Umbilical cord (tissue), 2 donors: Measurements from ENCODE around the gene SOBP. TPM values are rescaled to one million over a fixed set of nuclear protein-coding genes. Genes with fewer than 3 reads are reported as not detected.

Experiments
- DNase-seq: peaks from one replicate; pipeline ENCODE4 v3.0.0-alpha.2; 2015; ENCODE audit warnings: low spot score
- total RNA-seq: library from RNA; depleted of rRNA; stranded (reverse); fragments of >200 nt; gene quantifications from one replicate; pipeline ENCODE4 v1.2.3, GENCODE V29; 2014; ENCODE audit warnings: low replicate concordance; ENCODE audit not compliant: insufficient read depth

SOBP gene
- total RNA-seq, 1 donor from 2014 or later, result 29.6 TPM

DNA sequence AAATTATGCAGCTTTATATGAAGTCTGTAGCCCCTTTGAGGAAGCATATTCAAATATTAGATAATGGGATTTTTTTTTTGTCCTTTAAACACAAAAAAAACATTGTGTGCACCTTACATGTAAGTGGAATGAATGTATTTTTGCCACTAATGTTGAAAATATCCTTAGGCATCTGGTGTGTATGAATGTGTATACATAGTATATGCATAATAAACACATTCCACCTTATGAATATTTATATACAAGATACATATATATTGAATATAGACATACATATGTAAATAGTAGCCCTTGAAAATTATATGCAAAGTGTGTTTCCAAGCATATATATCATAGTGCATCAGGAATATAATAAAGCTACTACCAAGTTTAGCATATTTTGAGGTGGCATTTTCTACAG is 94.8 kb downstream of the SOBP start:
- no peak for DNase-seq

- no peak for DNase-seq
Measured at GRCh38 chr6:107585815-107586435, 96.0 kb downstream of the SOBP start.

- DNase-seq, result no peak
Measured at GRCh38 chr6:107587451-107587850, 97.5 kb downstream of the SOBP start.

DNA sequence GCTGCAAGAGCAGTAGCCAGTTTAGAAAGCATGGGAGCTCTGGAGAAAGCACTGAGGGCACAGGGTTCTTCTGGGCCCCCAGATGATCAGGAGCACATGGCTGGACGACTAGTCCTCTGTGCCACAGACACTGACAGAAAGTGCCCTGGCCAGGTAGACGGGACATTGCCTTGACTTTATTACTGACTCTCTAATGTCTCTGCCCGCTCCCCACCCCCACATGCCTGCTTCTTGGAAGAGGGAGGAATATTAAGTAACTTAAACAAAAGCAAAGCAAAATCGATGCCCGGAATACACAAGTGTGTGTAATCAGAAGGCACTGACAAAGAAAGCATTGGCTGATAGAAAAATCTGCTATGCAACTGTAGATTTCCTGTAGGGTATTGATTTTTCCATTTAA is 99.3 kb downstream of the SOBP start:
- no peak for DNase-seq

DNA sequence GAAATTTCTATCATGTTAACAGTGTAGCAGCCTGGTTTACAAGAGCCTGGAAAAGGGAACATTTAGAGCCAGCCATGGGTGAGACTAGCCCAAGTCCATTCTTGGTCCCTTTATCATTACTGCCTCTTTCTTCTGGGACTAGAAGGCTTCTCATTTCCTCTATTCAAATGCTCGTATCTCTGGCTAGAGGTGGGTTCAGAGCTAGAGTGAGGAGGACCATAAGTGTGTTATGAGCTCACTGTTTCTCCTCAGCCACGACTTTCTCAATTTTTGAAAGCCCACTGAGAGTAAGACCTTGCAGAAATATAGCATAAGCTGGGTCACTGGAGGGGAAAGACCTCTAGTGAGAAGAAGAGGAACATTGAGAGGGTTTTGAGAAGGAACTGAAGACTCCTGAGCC is 100.0 kb downstream of the SOBP start:
- no peak for DNase-seq

- DNase-seq, result no peak
Measured at GRCh38 chr6:107590378-107590777, 100.5 kb downstream of the SOBP start.

DNA sequence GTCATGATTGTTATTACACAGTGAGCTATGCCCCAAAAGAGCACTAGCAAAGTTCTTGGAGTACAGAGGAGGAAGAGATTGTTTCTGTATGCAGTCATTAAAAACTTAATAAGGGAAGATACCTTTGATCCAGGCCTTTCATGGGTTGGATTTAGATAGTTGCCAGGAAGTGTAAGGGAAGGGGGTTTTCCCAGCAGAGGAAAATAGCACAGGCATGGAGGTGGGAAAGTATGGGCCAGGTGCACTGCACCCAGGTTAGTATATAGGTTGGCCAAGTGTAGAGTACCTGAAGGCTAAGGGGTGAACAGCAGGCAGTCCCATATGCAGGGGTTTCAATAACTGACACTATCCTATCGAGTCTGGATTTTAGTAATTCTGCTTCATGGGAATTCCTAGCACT is 101.4 kb downstream of the SOBP start:
- no peak for DNase-seq

DNA sequence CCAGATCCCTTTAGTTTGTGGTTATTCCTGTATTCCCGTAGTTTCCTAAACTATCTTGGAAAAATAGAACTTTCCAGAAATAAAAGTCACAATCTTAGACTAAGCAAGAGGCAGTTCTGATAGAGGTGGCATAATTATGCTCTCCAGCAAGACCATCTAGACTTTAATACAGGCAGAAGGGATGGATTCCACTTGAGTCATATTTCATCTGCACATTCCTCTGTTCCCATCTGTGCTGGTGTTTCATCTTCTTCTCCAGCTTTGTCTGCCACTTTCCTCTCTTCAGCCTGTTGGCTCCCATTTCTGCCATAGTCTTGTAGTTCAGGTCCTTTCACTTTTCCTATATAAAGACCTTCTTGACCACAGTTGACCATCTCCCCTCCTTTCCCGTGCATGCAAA is 102.9 kb downstream of the SOBP start:
- no peak for DNase-seq

DNA sequence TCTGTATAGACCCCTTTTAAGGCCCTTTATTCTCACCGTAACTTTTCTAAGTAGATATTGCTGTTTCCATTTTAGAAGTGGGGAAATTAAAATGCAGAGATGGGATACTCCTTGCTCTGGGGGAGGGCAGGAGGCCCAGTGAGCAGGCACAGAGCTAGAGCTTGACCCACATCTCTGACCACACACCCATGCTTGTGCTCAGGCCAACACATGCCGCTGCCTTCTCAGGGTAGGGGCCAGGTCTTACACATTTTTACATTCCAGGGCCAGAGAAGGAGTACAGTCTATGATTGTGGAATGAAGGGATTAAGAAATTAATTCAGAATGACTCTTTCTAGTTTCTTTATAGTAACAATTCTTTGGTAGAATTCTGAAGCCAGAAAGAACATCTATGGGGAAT is 104.8 kb downstream of the SOBP start:
- no peak for DNase-seq

- DNase-seq, result no peak
Measured at GRCh38 chr6:107598091-107598490, 108.2 kb downstream of the SOBP start.

DNA sequence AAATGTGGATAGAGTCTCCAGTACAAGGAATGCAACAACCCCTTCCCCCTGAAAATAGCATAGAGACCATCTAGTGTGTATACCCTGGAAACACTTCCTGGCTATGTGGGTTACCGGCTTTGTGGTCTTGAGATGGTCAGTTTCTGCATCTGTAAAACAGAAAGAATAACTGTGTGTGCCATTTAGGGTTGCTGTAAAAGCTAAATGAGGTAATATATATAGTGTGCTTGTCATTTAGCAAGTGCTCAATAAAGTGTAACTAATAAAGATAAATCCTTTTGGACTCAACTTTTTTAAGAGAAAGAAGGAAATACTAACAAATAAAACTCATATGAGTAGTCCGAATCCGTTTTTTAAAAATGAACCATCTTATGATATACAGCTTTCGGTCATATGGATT is 109.1 kb downstream of the SOBP start:
- DNase-seq, result no peak

DNA sequence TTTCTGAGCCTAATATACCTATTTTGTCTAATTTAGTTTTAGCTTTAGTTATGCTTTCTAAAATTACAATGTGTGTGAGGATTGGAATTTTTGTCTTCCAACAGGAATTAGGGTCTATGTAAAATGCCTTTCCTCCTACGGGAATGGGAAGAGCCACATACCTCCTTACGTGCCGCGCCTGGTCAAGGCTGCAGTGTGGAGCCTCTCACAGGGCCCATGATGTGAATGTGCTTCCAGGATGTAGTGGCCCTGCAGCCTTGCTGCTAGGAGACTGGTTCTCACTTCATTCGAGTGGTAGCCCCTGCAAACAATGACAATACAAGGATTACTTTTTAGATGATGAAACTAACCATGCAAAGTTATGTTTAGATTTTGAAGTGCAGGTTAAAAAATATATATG is 110.2 kb downstream of the SOBP start:
- DNase-seq, result no peak

DNA sequence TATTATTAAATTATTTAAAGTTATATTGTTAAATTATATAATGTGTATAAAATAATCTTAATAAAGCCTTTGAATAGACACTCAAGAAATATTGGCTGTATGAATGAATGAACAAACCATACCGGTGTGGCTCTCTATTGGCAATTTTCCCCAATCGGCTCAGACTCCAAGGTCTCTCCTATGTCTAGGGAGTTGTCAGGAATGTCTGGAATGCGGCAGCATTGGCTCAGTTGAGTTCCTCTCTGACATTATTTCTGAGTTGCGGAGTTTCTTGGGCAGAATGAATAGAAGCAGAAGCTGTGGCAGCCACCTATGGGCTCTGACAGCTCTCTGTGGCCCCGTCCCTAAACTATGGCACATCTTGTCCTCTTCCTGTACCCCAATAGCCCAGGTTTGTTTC is 111.0 kb downstream of the SOBP start:
- DNase-seq, result peak; percentile 72

GRCh38 chr6:107601406-107601805 is 111.5 kb downstream of the SOBP start:
- no peak for DNase-seq

DNA sequence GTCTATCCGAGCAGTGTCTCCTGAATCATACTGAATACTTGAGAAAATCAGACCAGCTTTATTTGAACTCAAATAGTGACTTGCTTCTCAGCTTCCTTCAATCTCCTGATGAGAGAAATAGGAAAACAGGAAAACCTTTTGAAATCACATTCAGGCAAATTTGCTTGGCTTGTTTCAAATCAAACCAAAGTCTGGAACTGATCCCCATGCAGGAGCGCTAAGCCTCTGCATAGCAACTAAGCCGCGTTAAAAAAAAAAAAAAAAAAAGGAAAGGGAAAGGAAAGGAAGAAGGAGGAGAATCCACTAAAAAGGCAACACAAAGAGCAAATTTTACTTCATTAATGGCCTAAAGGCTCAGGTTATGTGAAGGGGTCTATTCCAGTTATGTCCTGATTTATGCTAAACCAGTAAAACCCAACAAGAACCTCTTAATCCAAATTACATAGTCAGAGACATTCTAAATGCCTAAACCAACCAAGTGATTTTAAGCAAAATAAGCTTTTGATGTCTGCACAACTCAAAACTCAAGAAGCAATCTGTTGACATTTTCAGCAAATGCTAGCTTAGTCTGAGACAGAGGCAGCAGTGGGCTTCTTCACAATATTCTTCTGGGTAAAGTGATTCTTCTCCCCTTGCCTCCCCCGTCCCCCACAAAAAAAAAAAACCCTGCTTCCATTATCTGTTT is 112.5 kb downstream of the SOBP start:
- peak; percentile 37 for DNase-seq

DNA sequence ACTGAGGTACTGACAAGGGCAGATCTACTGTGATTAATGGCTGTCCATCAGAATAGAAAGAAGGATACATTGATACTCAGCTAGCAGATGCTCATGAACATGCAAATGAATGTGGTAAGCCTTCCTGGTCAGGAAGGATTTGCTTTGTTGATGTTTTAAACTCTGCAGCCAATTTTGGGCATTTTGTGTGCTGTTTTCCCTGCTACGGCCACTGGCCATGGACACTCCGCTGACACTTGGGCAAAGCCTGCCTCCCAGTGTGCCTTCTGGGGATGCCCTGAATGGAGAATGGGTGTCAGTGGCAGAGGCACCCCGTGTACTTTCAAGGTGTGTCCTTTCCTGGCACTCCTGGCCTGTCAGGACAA is 113.1 kb downstream of the SOBP start:
- no peak for DNase-seq

DNA sequence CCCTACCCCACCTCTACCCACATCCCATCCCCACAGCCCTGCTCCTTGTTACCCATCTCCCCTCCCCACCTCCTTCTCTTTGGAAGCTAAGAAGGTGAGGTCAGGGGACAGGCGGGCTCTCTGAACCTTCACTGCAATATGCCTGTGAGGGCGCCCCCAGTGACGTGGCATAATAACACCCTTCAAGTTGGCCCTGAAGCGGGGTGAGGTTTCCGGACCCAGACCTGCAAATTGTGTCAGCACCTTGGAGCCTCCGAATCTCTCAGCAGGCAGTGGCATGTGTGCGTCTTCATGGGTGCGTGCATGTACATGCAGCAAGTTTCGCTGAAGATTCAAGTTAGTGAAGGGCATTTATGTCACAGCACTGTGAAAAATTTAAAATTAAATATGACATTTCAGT is 114.6 kb downstream of the SOBP start:
- DNase-seq, result no peak

DNA sequence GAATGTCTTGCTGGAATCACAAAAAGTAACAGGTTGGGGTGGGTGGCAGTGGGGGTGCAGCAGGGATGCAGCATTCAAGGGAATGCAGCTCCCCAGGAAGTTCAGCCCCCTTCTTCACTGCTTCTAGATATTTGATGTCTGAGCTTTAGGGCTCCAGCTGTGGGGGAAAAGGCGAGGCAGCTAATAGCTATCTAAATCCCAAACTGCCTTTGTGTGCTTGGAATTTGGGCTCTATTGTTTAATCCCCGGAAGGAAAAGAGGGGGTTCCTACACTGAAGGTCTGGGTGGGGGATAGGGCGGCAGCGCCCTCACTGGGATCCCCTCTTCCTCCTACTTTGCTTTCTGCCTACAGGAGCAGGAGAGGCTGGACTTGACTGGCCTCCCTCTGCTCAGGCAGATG is 116.5 kb downstream of the SOBP start:
- no peak for DNase-seq

GRCh38 chr6:107607116-107607515 is 117.2 kb downstream of the SOBP start:
- DNase-seq, result no peak

DNA sequence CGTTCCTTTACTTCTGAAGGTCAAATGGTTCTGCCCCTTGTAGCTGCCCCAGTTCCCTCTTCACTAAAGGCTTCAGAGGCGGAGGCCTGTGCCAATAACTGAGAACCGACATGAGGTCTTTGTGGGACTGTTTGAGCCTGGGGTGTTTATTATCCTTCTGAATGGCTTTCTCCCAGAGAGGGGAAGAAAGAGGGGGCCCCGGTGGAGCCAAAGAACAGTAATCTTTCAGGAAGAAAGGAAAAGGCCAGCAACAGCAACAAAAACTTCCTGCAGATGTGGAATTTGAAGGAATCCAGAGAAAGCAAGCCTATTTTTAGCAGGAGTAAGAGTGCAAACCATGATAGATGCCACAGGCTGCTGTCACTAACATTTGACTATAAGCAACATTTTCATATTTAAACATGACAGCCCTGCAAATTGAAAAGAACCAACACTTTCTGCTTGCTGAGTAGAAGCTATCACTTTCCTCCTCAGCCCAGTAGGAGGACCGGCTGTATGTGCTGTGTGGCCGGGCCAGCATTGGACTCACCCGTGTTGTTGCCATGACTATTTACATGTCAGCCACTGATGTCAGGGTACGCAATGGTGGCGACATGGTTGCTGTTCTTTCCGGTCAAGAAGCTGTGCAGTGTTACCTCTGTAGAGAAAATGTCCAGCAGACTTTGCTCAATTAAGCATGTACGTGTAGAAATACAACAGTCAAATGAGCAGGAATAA is 121.3 kb downstream of the SOBP start:
- peak; percentile 32 for DNase-seq

GRCh38 chr6:107612762-107613415 is 123.0 kb downstream of the SOBP start:
- no peak for DNase-seq

- no peak for DNase-seq
Measured at GRCh38 chr6:107613651-107614379, 123.9 kb downstream of the SOBP start.
